Peyer's patch (tissue), 4 donors: Measurements from ENCODE around the gene SPDYC.

Experiments used
- POLR2A ChIP-seq, 2 donors: fragments of 450-650 bp; IDR thresholded peaks; one replicate each; pipeline ENCODE4 v1.5.1; 2017; ENCODE audit warnings: antibody characterized with exemption in 2 of 2, mild to moderate bottlenecking in 2 of 2, moderate library complexity in 2 of 2
- TF ChIP-seq, protein P1 (sequence below), 6 experiments: fragments of 450-650 bp in 4 of 6; fragments of 200-600 bp in 2 of 6; sonication (generic) in 1 of 6; IDR thresholded peaks; one replicate each; pipeline ENCODE4 v1.5.1; 2017 to 2019; ENCODE audit warnings: antibody characterized with exemption in 6 of 6, mild to moderate bottlenecking in 3 of 6, moderate library complexity in 1 of 6

DNA sequence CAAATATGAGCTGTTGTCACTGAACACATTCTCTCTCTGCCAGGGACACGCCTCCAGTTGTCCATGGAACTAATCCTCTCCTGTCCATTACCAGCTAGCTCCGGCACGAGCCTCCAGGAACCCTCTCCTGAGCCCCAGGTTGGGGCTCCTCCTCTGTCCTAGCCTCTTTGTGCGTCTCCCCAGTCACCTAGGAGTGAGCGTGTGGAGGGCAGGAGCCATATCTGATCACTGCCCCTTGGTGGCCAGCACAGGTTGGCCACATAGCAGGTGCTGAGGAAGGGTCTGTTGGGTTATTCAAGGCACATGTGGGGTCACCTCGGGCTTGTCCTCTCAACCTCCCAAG is 38.2 kb upstream of the SPDYC start:
- TF ChIP-seq, protein P1, sequence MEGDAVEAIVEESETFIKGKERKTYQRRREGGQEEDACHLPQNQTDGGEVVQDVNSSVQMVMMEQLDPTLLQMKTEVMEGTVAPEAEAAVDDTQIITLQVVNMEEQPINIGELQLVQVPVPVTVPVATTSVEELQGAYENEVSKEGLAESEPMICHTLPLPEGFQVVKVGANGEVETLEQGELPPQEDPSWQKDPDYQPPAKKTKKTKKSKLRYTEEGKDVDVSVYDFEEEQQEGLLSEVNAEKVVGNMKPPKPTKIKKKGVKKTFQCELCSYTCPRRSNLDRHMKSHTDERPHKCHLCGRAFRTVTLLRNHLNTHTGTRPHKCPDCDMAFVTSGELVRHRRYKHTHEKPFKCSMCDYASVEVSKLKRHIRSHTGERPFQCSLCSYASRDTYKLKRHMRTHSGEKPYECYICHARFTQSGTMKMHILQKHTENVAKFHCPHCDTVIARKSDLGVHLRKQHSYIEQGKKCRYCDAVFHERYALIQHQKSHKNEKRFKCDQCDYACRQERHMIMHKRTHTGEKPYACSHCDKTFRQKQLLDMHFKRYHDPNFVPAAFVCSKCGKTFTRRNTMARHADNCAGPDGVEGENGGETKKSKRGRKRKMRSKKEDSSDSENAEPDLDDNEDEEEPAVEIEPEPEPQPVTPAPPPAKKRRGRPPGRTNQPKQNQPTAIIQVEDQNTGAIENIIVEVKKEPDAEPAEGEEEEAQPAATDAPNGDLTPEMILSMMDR (IDR thresholded peaks at IDR 0.05), result no peak
- no peak for TF ChIP-seq POLR2A (IDR thresholded peaks at IDR 0.05)
